HG02981 (cell line): Measurements from ENCODE around the gene PKN1.
"Not testable (repeated sequence)": the region's sequence is repeated elsewhere in the genome, so short reads cannot be mapped to it uniquely, and the experiment has no call there.

Experiments
- ATAC-seq: cut with Tn5 transposase; IDR thresholded peaks from one replicate; pipeline ENCODE4 v1.9.1; 2021; ENCODE audit warnings: mild to moderate bottlenecking, moderate library complexity; ENCODE audit not compliant: unreplicated experiment

Gene PKN1

GRCh38 chr19:14480700-14481079 lies 47.6 kb downstream of the PKN1 start:
- no peak for ATAC-seq

- ATAC-seq: no peak
Measured at GRCh38 chr19:14482172-14482941, 49.3 kb downstream of the PKN1 start.

GRCh38 chr19:14487370-14488125 lies 54.4 kb downstream of the PKN1 start:
- ATAC-seq: no peak

- no peak for ATAC-seq
Measured at GRCh38 chr19:14492756-14493337, 59.7 kb downstream of the PKN1 start.

- ATAC-seq: no peak
Measured at GRCh38 chr19:14494411-14494810, 61.3 kb downstream of the PKN1 start.

- no peak for ATAC-seq
Measured at GRCh38 chr19:14494910-14495671, 62.0 kb downstream of the PKN1 start.

GRCh38 chr19:14495672-14496028 lies 62.5 kb downstream of the PKN1 start:
- ATAC-seq: no peak

- ATAC-seq: peak; percentile 77
Measured at GRCh38 chr19:14496029-14496833, 63.1 kb downstream of the PKN1 start, which contains the start of gene GIPC1. TSS of gene GIPC1 (minus strand) at chr19:14496127. CDS start at chr19:14482976, 13,151 bp downstream.

- no peak for ATAC-seq
Measured at GRCh38 chr19:14496834-14497227, 63.7 kb downstream of the PKN1 start.

GRCh38 chr19:14497228-14497921 lies 64.3 kb downstream of the PKN1 start:
- no peak for ATAC-seq

GRCh38 chr19:14502334-14503092 lies 69.4 kb downstream of the PKN1 start:
- no peak for ATAC-seq

GRCh38 chr19:14503285-14503684 lies 70.2 kb downstream of the PKN1 start:
- no peak for ATAC-seq

GRCh38 chr19:14504575-14504974 lies 71.5 kb downstream of the PKN1 start:
- not testable (repeated sequence) for ATAC-seq

- no peak for ATAC-seq
Measured at GRCh38 chr19:14505488-14506239, 72.6 kb downstream of the PKN1 start.

GRCh38 chr19:14507704-14508542 lies 74.8 kb downstream of the PKN1 start:
- no peak for ATAC-seq

- ATAC-seq: no peak
Measured at GRCh38 chr19:14510311-14511228, 77.5 kb downstream of the PKN1 start.
